Daoy (cell line): ENCODE results near the gene ETFBKMT. TPM values are rescaled to one million over a fixed set of nuclear protein-coding genes. Genes with fewer than 3 reads are reported as not detected.
"Not testable (repeated sequence)": the region's sequence is repeated elsewhere in the genome, so short reads cannot be mapped to it uniquely, and the experiment has no call there.

ENCODE experiments used
- DNase-seq: peaks from one replicate; pipeline ENCODE4 v3.0.0-alpha.2; 2015; ENCODE audit warnings: low read depth
- total RNA-seq: library from RNA; depleted of rRNA; stranded (reverse); fragments of >200 nt; shearing (Covaris generic); gene quantifications from 2 replicates; pipeline ENCODE4 v1.2.3, GENCODE V29; 2014; rRNA removed

ETFBKMT gene
- total RNA-seq, 1 experiment from 2014 or later = 1.4 TPM

DNA sequence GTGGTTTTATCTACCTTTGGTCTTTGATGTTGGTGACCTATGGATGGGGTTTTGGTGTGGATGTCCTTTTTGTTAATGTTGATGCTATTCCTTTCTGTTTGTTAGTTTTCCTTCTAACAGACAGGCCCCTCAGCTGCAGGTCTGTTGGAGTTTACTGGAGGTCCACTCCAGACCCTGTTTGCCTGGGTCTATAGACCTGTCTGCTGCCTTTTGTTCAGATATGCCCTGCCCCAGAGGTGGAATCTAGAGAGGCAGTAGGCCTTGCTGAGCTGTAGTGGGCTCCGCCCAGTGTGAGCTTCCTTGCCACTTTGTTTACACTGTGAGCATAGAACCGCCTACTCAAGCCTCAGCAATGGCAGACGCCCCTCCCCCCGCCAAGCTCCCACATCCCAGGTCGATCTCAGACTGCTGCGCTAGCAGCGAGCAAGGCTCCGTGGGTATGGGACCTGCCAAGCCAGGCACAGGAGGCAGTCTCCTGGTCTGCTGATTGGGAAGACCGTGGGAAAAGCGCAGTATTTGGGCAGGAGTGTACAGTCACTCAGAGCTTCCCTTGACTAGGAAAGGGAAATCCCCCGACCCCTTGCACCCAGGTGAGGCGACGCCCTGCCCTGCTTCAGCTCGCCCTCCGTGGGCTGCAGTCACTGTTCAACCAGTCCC is 59.2 kb downstream of the ETFBKMT start:
- DNase-seq = not testable (repeated sequence)

DNA sequence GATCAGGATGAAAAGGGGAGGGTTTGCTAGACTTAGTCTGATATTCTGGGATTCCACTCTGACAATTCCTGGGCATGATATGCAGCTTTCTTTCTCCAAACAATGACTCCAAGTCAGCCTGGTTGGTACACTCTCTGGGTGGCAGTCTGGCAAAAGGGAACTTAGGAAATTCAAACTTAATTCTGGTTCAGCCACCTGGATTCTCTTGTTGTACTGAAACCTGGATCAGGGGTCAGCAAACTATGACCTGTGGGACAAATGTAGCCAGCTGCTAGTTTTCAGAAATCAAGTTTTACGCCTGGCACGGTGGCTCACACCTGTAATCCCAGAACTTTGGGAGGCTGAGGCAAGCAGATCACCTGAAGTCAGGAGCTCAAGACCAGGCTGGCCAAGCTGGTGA is 63.1 kb downstream of the ETFBKMT start:
- DNase-seq = no peak

Other genes with a start within 250 kb of the ETFBKMT start
- gene DENND5B, start 68.6 kb upstream of the ETFBKMT start, total RNA-seq = 13.2 and 18.1 TPM in 2 replicates
- 10.1 and 11.5 TPM in 2 replicates for gene AMN1, start 69.3 kb downstream of the ETFBKMT start, total RNA-seq